Stimulated activated CD4-positive, alpha-beta T cell treated with anti-CD3 and anti-CD28 coated beads, Interleukin-4, amount 100 ng/mL, for 48 hours (primary cell): ENCODE data around the gene PRSS12.
"Not testable (repeated sequence)": the region's sequence is repeated elsewhere in the genome, so short reads cannot be mapped to it uniquely, and the experiment has no call there.

Experiments used
- DNase-seq, 2 donors: peaks; one replicate each; pipeline ENCODE4 v3.0.0-alpha.2; 2020; ENCODE audit warnings: low read depth in 2 of 2

Gene PRSS12

GRCh38 chr4:118278473-118279274 lies 74.1 kb downstream of the PRSS12 start:
- peak; percentile 96 to 98 for DNase-seq

DNA sequence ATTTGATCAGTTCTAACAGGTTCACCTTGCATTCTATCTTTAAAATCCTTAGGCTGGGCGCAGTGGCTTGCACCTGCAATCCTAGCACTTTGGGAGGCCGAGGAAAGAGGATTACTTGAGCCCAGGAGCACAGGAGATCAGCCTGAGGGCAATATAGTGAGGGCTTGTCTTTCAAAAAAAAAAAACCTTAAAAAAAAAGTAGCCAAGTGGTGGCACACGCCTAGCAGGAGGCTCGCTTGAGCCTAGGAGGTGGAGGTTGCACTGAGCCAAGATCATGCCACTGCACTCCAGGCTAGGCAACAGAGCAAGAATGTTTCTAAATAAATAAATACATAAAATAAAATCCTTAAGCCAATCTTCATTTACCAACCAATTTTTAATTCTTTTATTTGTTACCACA lies 75.6 kb downstream of the PRSS12 start:
- no peak for DNase-seq

DNA sequence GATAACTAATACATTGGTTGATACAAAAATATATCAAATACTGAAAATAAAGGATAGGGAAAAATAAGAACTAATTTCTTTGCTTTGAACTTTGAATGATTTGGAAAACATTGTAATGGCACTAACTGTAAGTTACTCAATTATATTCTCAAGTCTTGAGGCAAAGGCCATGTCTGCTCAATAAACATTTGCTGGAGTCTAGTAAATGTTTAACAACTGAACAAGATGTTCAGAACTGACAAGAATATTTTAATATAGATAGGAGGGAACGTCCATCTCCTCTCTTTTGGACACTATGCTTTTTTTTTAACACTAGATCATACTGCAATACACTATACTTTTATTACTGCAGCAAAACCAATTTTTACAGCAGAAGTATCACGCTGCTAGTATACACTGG lies 76.2 kb downstream of the PRSS12 start:
- DNase-seq, result no peak

DNA sequence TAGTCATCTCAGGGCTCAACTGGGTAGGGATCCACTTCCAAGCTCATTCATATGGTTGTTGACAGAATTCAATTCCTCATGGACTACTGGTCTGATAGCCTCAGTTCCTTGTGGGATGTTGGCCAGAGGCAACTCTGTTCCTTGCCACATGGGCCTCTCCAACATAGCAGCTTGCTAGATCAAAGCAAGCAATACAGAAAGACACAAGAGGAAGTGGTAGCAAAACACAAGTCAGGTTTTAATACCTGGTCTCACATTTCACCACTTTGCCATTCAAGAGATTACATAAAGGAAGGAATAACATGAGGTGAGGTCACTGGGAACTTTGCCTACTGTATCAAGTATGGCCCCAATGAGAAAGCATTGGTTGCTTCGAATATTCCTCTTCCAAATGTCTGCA lies 79.2 kb downstream of the PRSS12 start:
- DNase-seq, result no peak

DNA sequence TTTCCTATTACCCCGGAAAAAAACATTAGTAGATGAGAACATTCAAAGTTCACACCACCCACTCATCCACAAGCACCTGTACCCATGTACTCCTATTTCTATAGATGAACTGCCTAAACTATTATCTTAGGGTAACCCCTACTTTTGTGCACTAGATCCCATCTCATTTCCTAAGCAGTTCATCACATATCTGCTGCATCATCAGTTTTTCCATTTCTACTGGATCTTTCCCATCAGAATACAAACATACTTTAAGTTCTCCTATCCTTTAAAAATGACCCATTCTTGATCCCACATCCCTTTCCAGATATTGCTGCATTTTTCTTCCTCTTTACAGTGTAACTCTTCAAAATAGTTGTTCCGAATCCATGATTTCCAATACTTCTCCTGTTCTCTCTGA lies 81.0 kb downstream of the PRSS12 start:
- DNase-seq, result no peak

GRCh38 chr4:118270492-118270891 lies 82.3 kb downstream of the PRSS12 start:
- DNase-seq, result no peak

- no peak for DNase-seq
These were observed 84.0 kb downstream of the PRSS12 start for GRCh38 chr4:118268780-118269179.

- not testable (repeated sequence) for DNase-seq
These were observed 86.7 kb downstream of the PRSS12 start for GRCh38 chr4:118266145-118266496.

- DNase-seq, result peak in 1 of 2 donors; percentile 15
These were observed 87.3 kb downstream of the PRSS12 start for GRCh38 chr4:118265312-118266144.

- DNase-seq, result no peak
These were observed 88.7 kb downstream of the PRSS12 start for GRCh38 chr4:118264096-118264495.

DNA sequence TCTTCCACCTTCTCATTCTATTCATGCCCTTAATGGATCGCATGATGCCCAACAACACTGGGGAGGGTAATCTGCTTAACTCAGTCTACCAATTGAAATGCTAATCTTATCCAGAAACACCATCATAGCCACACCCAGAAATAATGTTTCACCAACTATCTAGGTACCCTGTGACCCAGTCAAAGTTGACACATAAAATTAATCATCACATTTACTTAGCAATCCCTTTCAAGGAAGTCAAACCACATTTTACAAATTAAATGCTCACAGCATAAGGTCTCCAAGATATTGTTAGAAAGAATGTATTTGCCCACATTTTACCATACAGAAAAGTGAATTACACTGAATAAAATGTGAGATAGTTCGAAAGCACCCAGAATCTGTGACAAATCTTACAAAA lies 92.5 kb downstream of the PRSS12 start:
- DNase-seq, result no peak

DNA sequence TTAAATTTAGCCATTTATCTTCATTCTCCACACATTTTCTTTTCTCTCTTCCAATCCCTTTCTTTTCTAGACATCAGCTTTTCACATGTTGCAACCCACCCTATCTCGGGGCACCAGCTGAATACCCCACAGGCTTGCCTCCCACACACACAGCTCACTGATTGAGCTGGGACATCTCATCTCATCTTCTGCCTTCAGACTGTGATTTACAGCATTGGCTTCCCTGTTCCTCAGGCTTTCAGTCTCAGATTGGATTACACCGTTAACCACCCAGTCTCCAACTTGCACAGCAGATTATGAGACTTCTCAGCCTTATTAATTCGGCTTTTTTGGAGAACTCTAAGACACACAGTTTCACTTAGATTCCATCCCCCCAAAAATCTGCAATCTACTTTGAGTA lies 93.7 kb downstream of the PRSS12 start:
- no peak for DNase-seq

DNA sequence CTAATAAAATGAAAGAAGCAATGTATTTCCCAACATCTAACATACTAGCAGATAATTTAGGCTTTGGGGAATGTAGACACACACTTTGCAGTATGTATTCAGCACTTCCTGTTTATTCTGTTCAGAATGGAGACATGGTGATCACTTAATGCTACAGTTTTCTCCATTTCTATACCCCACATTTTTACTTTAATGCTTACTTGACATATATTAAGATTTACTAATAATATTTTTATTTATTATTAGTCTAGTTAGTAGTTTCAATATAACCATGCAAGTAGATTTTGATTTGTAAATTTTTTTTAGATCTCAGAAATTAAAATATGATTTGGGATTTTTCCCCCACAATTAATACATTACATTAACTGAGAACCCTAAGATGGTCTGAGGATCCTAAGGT lies 98.4 kb downstream of the PRSS12 start:
- DNase-seq, result no peak

GRCh38 chr4:118249890-118250289 lies 102.9 kb downstream of the PRSS12 start:
- DNase-seq, result no peak

GRCh38 chr4:118237531-118237930 lies 115.3 kb downstream of the PRSS12 start:
- DNase-seq, result no peak

GRCh38 chr4:118235566-118236120 lies 117.2 kb downstream of the PRSS12 start:
- DNase-seq, result no peak
